ENCODE measurements around the gene LY9. TPM values are rescaled to one million over a fixed set of nuclear protein-coding genes. Genes with fewer than 3 reads are reported as not detected.

The LY9 gene
- total RNA-seq: not detected in 2 replicates

GRCh38 chr1:160795951-160796383, at the start of gene LY9:
Gene LY9 (plus strand): TSS chr1:160796174. CDS start chr1:160796188, 14 bp downstream.
- no peak for DNase-seq (ENCODE audit: low read depth)

- DNase-seq (ENCODE audit: low read depth): no peak
Measured at GRCh38 chr1:160746836-160747500, 49.0 kb upstream of the LY9 start.

GRCh38 chr1:160747717-160748116, 48.3 kb upstream of the LY9 start:
- no peak for DNase-seq (ENCODE audit: low read depth)

GRCh38 chr1:160748181-160748877, 47.6 kb upstream of the LY9 start:
- no peak for DNase-seq (ENCODE audit: low read depth)

- no peak for DNase-seq (ENCODE audit: low read depth)
Measured at GRCh38 chr1:160748878-160749269, 47.1 kb upstream of the LY9 start.

GRCh38 chr1:160750608-160751007, 45.4 kb upstream of the LY9 start:
- DNase-seq (ENCODE audit: low read depth): no peak

GRCh38 chr1:160752406-160752805, 43.6 kb upstream of the LY9 start:
- DNase-seq (ENCODE audit: low read depth): no peak

GRCh38 chr1:160752924-160753323, 43.0 kb upstream of the LY9 start:
- DNase-seq (ENCODE audit: low read depth): no peak

GRCh38 chr1:160753594-160753993, 42.4 kb upstream of the LY9 start:
- no peak for DNase-seq (ENCODE audit: low read depth)

- no peak for DNase-seq (ENCODE audit: low read depth)
Measured at GRCh38 chr1:160755461-160755860, 40.5 kb upstream of the LY9 start.

- DNase-seq (ENCODE audit: low read depth): no peak
Measured at GRCh38 chr1:160755911-160756848, 39.8 kb upstream of the LY9 start.

GRCh38 chr1:160756849-160757201, 39.1 kb upstream of the LY9 start:
- no peak for DNase-seq (ENCODE audit: low read depth)

GRCh38 chr1:160758521-160758920, 37.5 kb upstream of the LY9 start:
- DNase-seq (ENCODE audit: low read depth): no peak

- no peak for DNase-seq (ENCODE audit: low read depth)
Measured at GRCh38 chr1:160759740-160760139, 36.2 kb upstream of the LY9 start.

GRCh38 chr1:160761046-160761445, 34.9 kb upstream of the LY9 start:
- no peak for DNase-seq (ENCODE audit: low read depth)

GRCh38 chr1:160761886-160762285, 34.1 kb upstream of the LY9 start:
- DNase-seq (ENCODE audit: low read depth): no peak

- DNase-seq (ENCODE audit: low read depth): no peak
Measured at GRCh38 chr1:160763993-160764392, 32.0 kb upstream of the LY9 start.

GRCh38 chr1:160767395-160768294, 28.3 kb upstream of the LY9 start:
- DNase-seq (ENCODE audit: low read depth): no peak

GRCh38 chr1:160768295-160768657, 27.7 kb upstream of the LY9 start:
- no peak for DNase-seq (ENCODE audit: low read depth)

- no peak for DNase-seq (ENCODE audit: low read depth)
Measured at GRCh38 chr1:160772331-160772730, 23.6 kb upstream of the LY9 start.

- no peak for DNase-seq (ENCODE audit: low read depth)
Measured at GRCh38 chr1:160773093-160773492, 22.9 kb upstream of the LY9 start.

Measured in renal cortical epithelial cell (primary cell).